GM18861 (cell line): ENCODE data around the gene SLC1A4.
"Not testable (repeated sequence)": the region's sequence is repeated elsewhere in the genome, so short reads cannot be mapped to it uniquely, and the experiment has no call there.

ENCODE experiments used
- ATAC-seq: cut with Tn5 transposase; IDR thresholded peaks from one replicate; pipeline ENCODE4 v1.9.1; 2021; ENCODE audit not compliant: unreplicated experiment

Gene SLC1A4

DNA sequence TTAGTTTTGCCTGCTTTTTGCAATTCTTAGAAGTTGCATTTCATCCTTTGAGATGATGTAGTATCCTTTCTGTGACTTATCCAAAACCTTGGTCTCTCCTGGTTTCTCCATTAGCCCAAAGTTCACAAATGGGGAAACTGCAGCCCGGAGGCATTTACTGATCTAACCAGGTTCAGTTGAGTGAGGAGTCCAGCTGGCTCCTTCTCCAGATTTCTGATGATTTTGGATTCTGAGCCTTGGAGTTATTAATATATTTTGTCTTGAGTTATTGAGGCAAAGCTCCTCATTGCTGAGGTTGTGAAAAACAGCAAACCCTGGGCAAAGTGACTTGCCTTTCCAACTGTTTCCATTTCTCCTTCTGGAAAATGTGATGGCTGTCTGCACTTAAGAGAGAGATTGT, 1.7 kb downstream of the SLC1A4 start:
- no peak for ATAC-seq

DNA sequence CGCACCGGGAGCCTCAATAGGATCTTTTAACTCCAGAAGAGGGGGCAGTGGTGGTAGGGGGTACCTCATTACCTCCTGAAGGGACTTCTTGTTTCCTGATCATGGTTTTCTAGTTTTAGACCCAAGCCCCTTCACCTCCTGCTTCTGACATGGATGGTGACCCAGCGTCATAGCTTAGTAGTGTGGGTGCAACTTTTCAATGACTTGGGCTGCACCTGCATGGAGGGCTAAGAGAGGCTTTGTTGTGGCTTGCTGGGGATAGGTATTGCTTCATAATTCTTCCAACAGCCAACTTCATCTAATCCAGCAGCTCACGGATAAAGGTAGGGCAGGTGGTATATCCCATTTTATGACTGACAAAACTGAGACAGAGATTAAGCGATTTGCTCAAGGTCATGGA, 3.0 kb downstream of the SLC1A4 start:
- ATAC-seq = no peak

DNA sequence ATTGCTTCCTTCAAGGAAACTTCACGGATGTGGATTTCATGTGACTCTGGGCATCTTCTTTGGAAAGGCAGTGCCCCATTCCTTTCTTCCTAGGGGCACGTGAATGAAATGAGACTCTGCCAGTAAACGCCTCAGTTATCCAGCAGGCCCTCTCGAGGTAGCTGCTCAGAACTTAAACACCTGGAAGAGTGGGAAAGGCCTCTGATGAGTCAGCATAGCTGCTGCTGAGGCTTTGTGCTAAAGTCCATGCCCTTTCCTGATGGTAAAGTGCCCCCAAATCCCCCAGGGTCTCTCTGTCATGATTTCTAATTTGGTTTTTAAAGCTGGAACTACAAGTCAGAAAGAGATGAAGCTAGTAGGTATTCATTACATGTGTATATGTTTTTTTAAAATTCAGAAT, 3.8 kb downstream of the SLC1A4 start:
- no peak for ATAC-seq

DNA sequence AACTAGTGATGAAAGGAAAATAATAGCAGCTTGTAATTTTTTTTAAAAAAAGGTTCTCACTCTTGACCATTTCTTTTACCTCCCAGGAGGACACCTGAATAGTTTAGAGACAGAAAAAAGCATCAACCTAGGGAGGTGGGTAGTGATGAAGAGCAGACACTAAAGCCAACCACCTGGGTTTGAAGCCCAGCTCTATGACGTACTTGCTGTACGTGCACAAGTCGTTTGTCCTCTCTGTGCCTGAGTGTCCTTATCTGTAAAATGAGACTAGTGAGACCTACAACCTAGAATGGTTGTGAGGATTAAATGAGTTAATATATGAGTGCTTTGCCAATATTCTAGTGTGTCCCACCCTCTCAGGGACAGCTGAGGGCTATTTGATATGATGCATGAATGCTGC, 5.8 kb downstream of the SLC1A4 start:
- no peak for ATAC-seq

DNA sequence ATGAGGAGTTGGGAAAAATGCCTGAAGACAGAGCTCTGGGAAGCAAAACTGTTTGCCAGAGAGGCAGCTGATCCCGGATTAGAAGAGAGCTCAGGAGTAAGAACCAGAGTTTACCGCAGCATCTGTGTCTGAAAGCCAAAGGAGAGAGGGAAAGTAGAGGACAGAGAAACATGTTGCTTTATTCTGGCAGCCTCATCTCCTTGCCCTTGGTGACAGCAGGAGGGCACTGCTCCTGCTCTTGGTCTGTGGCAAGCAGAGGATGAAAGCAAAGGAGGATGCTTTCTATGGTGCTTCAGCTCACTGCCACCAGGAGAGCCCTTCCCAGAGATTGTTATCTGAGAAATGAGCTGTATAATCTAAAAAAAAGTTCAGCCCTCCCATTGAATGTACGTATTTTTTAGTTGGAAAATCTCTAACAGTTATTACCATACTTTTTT, 7.7 kb downstream of the SLC1A4 start:
- ATAC-seq = no peak

DNA sequence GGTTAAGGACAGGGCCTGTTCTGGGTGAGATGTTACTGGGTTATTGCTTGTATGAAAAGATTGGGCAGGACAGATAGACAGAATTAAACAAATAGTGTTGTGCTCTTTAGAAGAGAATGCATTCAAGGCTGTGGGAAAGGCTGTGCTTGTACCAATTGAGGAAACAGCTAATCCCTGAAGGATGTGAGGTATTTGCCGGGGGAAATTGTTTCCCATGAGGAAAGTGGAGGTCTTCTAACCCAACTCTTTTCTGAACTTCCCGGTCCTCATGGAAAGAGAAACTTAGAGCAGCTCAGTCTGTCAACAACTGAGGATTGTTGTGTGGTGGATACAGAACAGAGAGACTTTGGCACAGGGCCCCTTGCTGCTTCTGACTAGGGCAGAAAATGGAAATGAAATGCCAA, 9.5 kb downstream of the SLC1A4 start:
- no peak for ATAC-seq

DNA sequence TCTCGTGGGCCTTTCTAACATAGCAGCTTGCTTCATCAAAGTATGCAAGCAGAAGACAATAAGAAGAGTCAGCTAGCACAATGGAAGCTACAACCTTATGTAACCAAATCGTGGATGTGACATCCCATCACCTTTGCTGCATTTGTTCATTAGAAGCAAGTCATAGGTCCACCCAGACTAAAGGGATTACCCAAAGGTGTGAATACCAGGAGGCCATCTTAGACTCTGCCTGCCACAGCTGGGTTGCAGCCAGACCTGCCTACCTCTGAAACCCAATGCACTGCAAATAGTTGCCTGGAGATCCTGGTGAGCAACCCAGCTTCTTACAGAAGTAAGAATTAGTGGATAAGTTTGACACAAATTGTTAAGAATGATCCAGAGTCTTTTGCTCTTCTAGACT, 10.6 kb downstream of the SLC1A4 start:
- no peak for ATAC-seq

DNA sequence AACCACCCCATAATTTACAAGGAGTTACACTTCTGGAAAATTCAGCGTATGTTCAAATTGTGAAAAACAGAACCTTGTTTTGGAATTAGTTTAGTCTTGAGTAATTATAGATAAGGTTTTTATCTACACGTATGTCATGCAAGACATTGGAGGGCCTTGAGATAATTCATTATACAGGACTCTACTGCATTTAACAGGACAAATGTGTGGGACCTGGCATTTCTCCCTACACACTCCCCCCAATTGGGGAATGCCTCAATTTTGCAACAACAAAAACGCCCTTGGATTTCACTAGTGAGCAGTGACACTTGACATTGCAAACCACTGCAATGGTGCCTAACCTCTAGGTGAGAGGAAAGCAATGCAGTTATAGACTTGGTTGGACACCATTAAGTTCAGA, 11.4 kb downstream of the SLC1A4 start:
- no peak for ATAC-seq

DNA sequence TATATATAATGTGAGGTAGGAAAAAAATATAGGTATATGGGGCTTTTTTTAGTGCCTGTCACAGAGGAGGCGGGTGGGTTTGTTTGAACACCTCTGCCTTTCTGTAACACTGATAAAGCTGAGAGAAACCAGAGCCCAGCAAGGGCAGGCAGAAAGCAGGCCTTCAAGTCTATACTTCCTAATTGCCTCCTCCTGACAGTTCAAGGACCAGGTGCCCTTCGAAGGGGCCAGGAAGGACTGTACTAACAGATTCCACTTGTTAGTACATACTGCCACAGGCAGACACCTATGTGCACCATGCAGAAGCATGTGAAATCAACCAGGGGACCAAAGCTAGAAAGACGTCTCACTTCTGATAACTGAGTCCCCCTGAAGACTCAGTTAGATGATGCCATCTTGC, 13.8 kb downstream of the SLC1A4 start:
- ATAC-seq = no peak

DNA sequence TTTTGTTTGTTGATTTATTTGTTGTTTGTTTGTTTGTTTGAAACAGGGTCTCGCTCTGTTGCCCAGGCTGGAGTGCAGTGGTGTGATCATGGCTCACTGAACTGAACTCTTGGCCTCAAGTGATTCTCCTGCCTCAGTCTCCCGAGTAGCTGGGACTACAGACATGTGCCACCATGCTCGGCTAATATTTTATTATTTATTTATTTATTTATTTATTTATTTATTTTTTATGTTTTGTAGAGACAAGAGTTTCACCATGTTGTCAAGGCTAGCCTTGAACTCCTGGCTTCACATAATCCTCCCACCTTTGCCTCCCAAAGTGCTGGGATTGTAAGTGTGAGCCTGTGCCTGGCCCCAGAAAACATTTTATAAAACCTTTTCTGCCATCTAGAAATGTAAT, 15.0 kb downstream of the SLC1A4 start:
- not testable (repeated sequence) for ATAC-seq

DNA sequence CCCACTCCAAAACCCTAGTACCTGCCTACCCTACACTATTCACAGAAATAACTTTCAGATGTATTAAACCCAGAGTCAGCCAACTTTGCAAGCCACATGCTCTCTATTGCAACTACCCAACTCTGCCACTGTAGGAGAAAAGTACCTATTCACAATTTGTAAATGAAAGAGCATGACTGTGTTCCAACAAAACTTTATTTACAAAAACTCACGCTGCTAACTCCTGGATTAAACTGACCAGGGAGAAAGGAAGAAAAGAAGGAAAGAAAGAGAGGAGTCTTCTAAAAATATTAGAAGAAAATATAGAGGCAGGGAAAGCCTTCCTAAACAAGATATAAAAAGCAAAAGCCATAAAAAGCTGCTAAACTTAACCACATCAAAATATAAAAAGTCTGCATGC, 24.6 kb downstream of the SLC1A4 start:
- no peak for ATAC-seq

DNA sequence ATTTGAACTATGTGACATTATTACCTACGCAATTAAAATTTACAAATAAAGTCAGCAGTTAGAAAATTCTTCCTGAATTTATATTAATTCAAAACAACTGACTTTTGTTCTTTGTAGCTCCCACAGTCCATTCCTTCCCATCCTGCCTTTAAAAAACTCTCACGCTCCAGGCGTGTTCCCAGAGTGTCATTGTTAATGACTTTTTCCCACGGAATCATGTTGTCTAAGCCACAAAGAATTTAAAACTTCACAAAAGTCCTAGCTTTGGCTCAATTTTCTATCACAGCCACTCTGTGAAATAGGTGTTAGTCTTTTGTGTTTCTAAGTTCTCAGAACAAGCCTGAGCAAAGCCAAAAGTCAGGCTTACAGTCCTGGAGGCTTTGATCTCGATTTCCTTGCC, 26.5 kb downstream of the SLC1A4 start:
- ATAC-seq = no peak

DNA sequence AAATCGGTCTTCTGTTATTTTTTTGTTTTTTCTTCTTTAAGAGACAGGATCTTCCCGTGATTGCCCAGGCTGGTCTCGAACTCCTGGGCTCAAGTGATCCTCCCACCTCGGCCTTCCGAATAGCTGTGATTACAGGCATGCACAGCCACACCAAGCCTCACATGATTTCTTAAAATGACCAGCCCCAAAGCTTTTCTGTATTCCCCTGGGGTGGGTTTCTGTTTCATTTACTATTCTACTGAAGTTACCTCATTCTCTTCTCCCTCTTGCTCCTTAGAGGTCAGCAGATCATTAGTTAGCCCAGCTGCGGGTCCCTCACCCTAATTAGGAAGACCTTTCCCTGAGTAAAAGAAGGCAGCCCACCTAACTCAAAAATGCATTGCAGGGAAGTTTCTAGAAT, 27.6 kb downstream of the SLC1A4 start:
- ATAC-seq = no peak

DNA sequence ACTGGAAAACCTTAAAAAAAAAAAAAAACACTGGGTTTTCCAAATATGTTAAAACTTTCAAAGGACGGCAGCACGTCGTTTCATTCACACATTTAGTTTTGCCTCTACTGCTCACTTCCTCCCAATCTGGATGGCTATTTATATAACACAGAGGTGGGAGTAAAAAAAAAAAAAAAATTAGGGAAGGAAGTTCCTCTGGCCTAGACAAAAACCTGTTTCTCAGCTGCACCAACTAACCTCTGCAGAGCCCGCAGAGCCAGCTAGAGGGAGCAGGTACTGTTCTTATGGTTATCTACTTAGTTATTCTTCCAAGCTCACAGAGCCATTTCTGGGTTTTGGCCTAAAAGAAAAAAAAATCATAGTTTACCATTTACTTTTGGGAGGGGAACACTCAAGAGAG, 28.1 kb downstream of the SLC1A4 start:
- ATAC-seq = no peak

DNA sequence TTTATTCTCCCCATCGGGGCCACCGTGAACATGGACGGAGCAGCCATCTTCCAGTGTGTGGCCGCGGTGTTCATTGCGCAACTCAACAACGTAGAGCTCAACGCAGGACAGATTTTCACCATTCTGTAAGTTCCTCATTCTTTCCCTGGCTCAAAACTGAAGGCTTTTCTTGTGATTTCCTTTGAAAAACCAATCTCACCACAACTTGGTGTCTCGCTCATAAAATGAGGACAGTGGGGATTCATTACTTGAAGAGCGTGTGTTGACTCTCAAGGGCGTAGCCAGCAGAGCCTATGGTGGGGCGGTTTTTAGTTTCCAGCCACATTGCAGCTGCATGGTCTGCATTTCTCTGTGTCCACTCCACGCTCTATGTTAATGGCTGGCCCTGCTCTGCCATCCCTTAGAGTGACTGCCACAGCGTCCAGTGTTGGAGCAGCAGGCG, 29.0 kb downstream of the SLC1A4 start:
- ATAC-seq = no peak

DNA sequence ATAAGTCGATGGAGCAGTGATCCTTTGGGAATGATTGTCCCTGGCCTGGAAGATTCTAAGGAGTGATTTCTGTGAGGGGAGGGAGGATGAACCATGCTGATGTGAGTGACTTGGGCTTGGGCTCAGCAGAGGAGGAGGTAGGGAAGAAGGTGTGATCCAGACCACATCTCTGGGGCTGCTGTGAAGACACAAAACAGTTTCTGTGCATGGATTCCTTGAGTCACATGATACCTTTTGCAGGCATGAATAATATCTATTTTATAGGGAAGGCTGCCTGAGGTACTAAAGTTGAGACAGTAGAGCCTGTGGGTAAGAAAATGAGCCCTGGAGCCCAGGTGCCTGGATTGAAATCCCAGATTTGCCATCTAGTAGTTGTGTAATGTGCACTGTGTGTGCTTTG, 29.8 kb downstream of the SLC1A4 start:
- no peak for ATAC-seq

DNA sequence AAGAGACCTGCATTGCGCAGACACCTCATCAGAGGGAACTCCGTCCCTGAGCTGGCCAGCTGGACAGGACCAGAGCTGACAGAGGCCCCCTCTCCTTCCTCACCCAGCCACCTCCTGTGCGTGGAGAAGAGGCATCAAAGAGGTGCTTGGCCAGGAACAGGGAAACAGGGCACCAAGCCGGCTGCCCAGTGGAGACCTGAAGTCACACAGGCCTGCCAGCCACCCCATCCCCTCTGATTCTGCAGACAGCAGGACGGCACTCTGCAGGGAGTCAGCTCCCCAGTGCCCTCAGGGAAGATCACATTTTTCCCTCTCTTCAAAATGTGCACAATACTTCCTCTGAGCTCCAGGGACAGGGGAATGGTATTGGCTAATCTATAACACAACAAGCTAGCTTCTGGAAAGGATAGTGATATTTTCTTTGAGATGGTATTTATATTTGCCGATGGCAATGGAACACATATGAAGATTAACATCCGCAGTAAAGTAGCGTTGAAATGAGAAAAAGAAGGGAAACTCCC, 30.5 kb downstream of the SLC1A4 start:
- no peak for ATAC-seq

DNA sequence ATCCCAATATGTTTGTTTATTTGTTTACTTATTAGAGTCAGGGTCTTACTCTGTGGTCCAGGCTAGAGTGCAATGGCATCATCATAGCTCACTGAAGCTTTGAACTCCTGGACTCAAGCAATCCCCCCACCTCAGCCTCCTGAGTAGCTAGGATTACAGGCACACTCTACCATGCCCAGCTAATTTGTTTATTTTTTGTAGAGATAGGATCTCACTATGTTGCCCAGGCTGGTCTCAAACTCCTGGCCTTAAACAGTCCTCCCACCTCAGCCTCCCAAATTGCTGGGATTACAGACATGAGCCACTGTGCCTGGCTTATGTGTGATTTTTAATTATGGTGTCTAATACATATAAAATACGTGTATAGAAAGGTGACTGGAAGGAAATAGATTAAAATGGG, 31.1 kb downstream of the SLC1A4 start:
- ATAC-seq = not testable (repeated sequence)

DNA sequence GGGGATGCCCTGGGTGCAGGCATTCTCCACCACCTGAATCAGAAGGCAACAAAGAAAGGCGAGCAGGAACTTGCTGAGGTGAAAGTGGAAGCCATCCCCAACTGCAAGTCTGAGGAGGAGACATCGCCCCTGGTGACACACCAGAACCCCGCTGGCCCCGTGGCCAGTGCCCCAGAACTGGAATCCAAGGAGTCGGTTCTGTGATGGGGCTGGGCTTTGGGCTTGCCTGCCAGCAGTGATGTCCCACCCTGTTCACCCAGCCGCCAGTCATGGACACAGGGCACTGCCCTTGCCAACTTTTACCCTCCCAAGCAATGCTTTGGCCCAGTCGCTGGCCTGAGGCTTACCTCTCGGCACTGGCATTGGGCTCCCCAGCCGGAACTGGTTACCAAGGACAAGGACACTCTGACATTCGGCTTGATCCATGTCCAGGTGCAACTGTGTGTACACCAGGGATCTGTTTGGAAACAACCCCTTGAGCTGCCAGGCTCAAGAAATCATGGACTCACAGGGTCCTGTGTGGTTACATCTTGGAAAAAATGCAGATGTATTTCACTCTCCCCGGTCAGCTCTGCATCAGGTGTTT, 31.8 kb downstream of the SLC1A4 start:
- ATAC-seq = no peak

DNA sequence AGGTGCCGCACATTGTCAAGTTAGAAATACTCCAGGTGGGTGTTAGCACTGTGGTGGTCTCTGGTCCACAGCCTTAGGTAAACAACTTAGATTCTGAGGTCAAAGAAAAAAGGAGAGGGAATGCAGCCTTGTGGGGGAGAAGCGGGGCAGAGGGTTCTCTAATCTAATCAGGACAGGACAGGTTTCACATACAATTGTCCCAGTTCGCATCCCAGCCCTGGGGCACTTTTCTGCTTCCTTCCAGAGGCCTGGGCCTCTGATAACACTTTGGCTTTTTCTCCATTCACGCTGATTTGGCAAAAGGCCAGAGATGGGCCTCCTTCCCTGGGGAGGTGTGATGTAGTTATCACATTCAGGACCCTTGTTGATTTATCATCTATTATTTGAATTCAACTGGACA, 32.5 kb downstream of the SLC1A4 start:
- no peak for ATAC-seq

DNA sequence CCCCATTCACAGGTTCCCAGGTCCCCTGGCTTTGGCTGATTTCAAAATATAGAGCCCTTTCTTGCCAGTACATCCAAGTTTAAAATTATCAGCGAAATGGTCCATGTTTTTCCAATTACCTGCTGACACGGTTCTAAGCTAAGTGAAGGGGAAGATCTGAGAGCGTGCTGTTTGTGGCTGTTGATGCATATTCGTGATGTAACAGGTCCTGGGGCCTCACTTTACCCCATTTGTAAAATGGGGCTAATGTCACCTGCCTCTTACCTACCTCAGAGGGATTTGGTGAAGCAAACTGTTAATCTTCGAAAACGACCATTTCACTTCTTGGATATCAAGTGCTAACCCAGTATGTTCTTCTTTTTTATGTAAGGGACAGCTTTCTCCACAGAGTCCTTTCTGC, 33.0 kb downstream of the SLC1A4 start:
- no peak for ATAC-seq

DNA sequence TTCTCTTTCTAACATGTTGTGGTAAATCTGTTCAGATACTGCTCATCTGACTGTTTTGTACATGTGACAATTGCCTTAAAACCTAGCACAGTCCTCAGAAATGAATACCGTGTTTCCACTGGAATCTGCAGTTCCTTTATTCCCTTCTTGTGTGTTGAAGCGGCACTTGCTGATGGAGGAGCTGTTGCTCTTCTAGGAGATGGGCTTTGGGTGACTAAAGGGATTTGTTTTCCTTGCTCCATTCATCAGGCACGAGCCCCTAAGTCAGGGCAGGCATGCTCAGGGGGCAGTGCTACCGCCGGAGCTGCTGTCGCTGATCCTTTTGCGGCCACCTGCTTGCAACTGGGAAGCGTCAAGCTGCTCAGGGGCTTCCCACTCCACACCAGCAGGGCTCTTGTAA, 34.5 kb downstream of the SLC1A4 start:
- no peak for ATAC-seq

DNA sequence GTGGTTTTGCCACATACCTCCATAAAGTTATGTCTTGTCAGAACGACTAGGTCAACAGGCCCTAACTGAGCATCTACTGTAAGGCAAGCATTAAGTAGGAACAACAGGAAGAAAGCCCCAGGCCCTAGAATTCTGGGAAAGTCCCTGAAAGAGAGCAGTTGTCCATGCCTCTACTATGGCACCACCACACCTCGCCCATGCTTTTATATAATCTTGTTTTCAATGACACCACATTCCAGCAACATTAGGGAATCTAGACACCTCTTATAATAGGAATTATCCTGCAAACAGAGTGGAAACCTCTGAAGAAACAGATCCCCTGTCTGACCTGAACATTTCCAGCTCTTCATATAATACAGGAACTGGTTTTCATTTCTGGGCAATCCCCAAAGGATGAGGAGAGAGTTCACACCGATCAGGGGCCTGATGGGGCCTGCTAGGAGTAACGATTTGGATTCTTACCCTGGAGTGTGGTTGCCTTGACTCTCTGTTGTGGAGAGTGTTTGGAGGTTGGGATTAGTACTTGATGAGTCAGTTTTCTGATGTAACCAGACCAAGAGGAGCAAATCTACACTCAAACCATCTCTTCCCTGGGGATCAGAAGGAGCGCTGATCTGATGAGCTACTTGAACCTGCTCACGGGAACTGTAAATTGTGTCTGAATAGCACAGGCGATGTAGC, 35.1 kb downstream of the SLC1A4 start:
- no peak for ATAC-seq
